Naive thymus-derived CD4-positive, alpha-beta T cell (primary cell): ENCODE results near the gene ADGRL3. TPM values are rescaled to one million over a fixed set of nuclear protein-coding genes. Genes with fewer than 3 reads are reported as not detected.

Experiments
- ATAC-seq: fragments of 150-1000 bp; cut with Tn5 transposase; 2 replicates; pipeline ENCODE4 v1.10.0; 2021; ENCODE audit warnings: mild to moderate bottlenecking, moderate library complexity
- CTCF ChIA-PET: fragments of 350-600 bp; sonication (Branson Sonifier 250); formaldehyde crosslinking; loops from one replicate; lab custom pipeline; 2021; ENCODE audit warnings: antibody characterized with exemption; lab: Charles Lee
- POLR2A ChIA-PET: fragments of 350-600 bp; sonication (Branson Sonifier 250); formaldehyde crosslinking; loops from one replicate; lab custom pipeline; 2021; ENCODE audit warnings: antibody characterized with exemption, inconsistent platforms; lab: Charles Lee
- DNase-seq, 9 donors: peaks; one replicate each; pipeline versions ENCODE4 v3.0.0 to v3.0.0-alpha.2; 2020 to 2022; ENCODE audit warnings: mixed read lengths in 1 of 9
- H3K27ac ChIP-seq: one replicate; pipeline ENCODE4 v1.7.0; 2013; ENCODE audit warnings: mild to moderate bottlenecking, low read depth, low read length, moderate library complexity
- H3K27me3 ChIP-seq, 2 donors: one replicate each; pipeline ENCODE4 v1.7.0; 2013; ENCODE audit warnings: low read length in 2 of 2, mild to moderate bottlenecking in 2 of 2, moderate library complexity in 2 of 2; ENCODE audit not compliant: control insufficient read depth in 2 of 2, insufficient read depth in 2 of 2
- H3K36me3 ChIP-seq, 3 experiments: 1 replicate in 2 of 3; 2 replicates in 1 of 3; pipeline ENCODE4 v1.7.0; 2013; ENCODE audit warnings: low read length in 3 of 3, mild to moderate bottlenecking in 3 of 3, moderate library complexity in 1 of 3; ENCODE audit not compliant: insufficient read depth in 3 of 3, control insufficient read depth in 2 of 3
- H3K4me1 ChIP-seq, 2 donors: one replicate each; pipeline ENCODE4 v1.7.0; 2013; ENCODE audit warnings: low read length in 2 of 2, mild to moderate bottlenecking in 2 of 2, moderate library complexity in 1 of 2; ENCODE audit not compliant: control insufficient read depth in 2 of 2, insufficient read depth in 2 of 2
- H3K4me3 ChIP-seq: 2 replicates; pipeline ENCODE4 v1.7.0; 2013; ENCODE audit warnings: mild to moderate bottlenecking, low read length
- H3K9me3 ChIP-seq, 3 experiments: 1 replicate in 2 of 3; 2 replicates in 1 of 3; pipeline ENCODE4 v1.7.0; 2013; ENCODE audit warnings: low read length in 3 of 3; ENCODE audit not compliant: control insufficient read depth in 2 of 3
- H3K27ac Mint-ChIP-seq, 9 donors: one replicate each; pipeline ENCODE4 v1.8.0; 2020 to 2022; ENCODE audit warnings: mixed read lengths in 9 of 9, mild to moderate bottlenecking in 8 of 9, moderate library complexity in 5 of 9, inconsistent platforms in 2 of 9
- H3K27me3 Mint-ChIP-seq, 5 donors: one replicate each; pipeline ENCODE4 v1.8.0; 2021 to 2022; ENCODE audit warnings: mixed read lengths in 5 of 5, mild to moderate bottlenecking in 1 of 5
- H3K36me3 Mint-ChIP-seq, 5 donors: one replicate each; pipeline ENCODE4 v1.8.0; 2020 to 2022; ENCODE audit warnings: mixed read lengths in 5 of 5, mild to moderate bottlenecking in 3 of 5, inconsistent platforms in 1 of 5
- H3K4me1 Mint-ChIP-seq, 7 donors: one replicate each; pipeline ENCODE4 v1.8.0; 2020 to 2022; ENCODE audit warnings: mixed read lengths in 7 of 7, mild to moderate bottlenecking in 3 of 7, inconsistent platforms in 1 of 7
- H3K4me3 Mint-ChIP-seq, 10 donors: one replicate each; pipeline ENCODE4 v1.8.0; 2020 to 2022; ENCODE audit warnings: mild to moderate bottlenecking in 10 of 10, mixed read lengths in 10 of 10, moderate library complexity in 6 of 10, inconsistent platforms in 2 of 10
- H3K9me3 Mint-ChIP-seq, 11 donors: one replicate each; pipeline ENCODE4 v1.8.0; 2020 to 2022; ENCODE audit warnings: mixed read lengths in 11 of 11, mild to moderate bottlenecking in 4 of 11, inconsistent platforms in 1 of 11, moderate library complexity in 1 of 11
- intact Hi-C, 2 donors: fragments of 100-400 bp; cut with micrococcal nuclease; formaldehyde crosslinking; loops; one replicate each; pipeline ENCODE4 v1.15.1; 2023
- polyA plus RNA-seq, 2 donors: library from polyadenylated mRNA; unstranded; fragments of 300-500 nt; fragmentation: Illumina TruSeq; gene quantifications; one replicate each; pipeline ENCODE4 v1.2.3, GENCODE V29; 2021
- total RNA-seq, 6 experiments: library from RNA in 5 of 6; stranded (reverse) in 5 of 6; gene quantifications; 1 replicate in 5 of 6; 2 replicates in 1 of 6; pipeline ENCODE4 v1.2.3 and lab custom pipeline; 2021 to 2026

ADGRL3 gene
- total and polyA plus RNA-seq, 7 experiments from 2014 or later, result not detected

DNA sequence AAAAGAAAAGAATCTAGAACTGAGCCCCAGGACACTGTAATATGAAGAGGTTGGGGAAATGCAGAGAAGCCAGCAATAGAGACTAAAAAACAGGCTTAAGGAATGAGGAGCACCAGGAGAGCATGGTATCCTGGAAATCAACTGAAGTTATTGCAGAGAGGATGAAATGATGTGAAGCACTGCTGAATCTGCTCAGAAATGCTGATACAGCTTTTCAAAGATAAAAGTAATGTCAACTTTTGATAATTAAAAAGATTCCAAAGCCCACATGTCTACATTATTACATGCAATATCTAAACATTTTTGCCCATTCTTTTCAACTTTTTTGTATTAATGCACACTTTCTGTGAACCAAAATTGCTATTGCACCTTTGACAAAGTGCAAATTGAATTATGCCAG, 718.4 kb downstream of the ADGRL3 start:
- H3K36me3 ChIP-seq, result no peaks in the 10 kb centered on the region
- H3K9me3 ChIP-seq, result peaks cover 0 to 4% (median 0%) of the 10 kb centered on the region in 3 experiments
- no peaks in the 10 kb centered on the region for H3K27me3 ChIP-seq
- no peaks in the 10 kb centered on the region for H3K4me1 ChIP-seq
- H3K27ac Mint-ChIP-seq, result no peak overlapping the region
- ATAC-seq, result no peak
- H3K27ac ChIP-seq, result no peak overlapping the region
- DNase-seq, result no peak
- intact Hi-C loops, result no loop called here
- peaks cover 0 to 14% (median 4%) of the 10 kb centered on the region in 11 donors for H3K9me3 Mint-ChIP-seq
- H3K27me3 Mint-ChIP-seq, result no peaks in the 10 kb centered on the region
- no peak overlapping the region for H3K4me3 ChIP-seq
- H3K4me1 Mint-ChIP-seq, result no peaks in the 10 kb centered on the region
- CTCF ChIA-PET, result no interaction called here
- H3K4me3 Mint-ChIP-seq, result no peak overlapping the region
- POLR2A ChIA-PET, result no interaction called here
- no peaks in the 10 kb centered on the region for H3K36me3 Mint-ChIP-seq

DNA sequence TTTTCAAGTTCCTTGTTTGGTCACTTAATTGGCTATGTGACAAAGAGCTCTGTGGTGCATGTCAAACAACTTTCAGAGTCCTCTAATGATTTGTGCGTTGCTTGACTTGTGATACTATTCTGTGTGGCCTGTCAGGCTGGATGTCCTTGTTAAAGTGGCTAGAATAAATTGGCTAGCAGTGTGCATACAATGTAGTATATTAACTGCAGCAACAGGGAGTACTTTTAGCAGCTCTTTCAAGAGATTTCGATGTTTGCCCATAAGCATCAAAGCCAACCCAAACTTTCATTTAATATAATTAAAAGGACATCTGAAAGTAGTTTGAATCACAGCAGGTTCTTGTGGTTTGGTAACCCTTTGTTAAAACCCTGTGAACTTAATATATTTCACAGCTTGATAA, 718.9 kb downstream of the ADGRL3 start:
- Histone ChIP-seq H3K9me3 (peaks cover 0 to 4% (median 0%) of the 10 kb centered on the region in 3 experiments), H3K4me3 (no peak overlapping the region), H3K4me1 (no peaks in the 10 kb centered on the region), H3K27me3 (no peaks in the 10 kb centered on the region), H3K27ac (no peak overlapping the region), H3K36me3 (no peaks in the 10 kb centered on the region)
- Mint-ChIP-seq H3K27ac (no peak overlapping the region), H3K4me3 (no peak overlapping the region), H3K9me3 (peaks cover 0 to 14% (median 4%) of the 10 kb centered on the region in 11 donors), H3K27me3 (no peaks in the 10 kb centered on the region), H3K36me3 (no peaks in the 10 kb centered on the region), H3K4me1 (no peaks in the 10 kb centered on the region)
- POLR2A ChIA-PET, result no interaction called here
- CTCF ChIA-PET, result no interaction called here
- no peak for DNase-seq
- intact Hi-C loops, result no loop called here
- ATAC-seq, result no peak

DNA sequence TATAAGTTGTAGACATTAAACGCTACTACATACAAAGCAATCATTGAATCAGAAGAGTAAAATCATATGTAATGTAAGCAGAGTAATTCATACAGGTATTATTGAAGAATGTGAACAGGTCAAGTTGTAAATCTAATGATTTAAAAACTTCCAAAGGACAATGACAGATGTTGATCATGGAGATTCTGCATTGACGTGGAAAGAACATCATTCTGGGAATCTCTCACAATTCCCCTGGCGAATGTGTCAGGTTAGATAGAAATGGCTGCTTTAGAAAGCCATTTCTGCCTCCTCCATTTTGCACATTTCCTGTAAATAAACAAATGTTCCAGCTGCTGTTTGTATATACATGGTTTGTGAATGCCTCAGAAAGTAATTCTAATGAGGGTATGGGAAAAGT, 719.4 kb downstream of the ADGRL3 start:
- intact Hi-C loops, result no loop called here
- Mint-ChIP-seq H3K4me1 (no peaks in the 10 kb centered on the region), H3K27ac (no peak overlapping the region), H3K36me3 (no peaks in the 10 kb centered on the region), H3K27me3 (no peaks in the 10 kb centered on the region), H3K4me3 (no peak overlapping the region), H3K9me3 (peaks cover 0 to 14% (median 4%) of the 10 kb centered on the region in 11 donors)
- Histone ChIP-seq H3K4me1 (no peaks in the 10 kb centered on the region), H3K36me3 (no peaks in the 10 kb centered on the region), H3K9me3 (peaks cover 0 to 4% (median 0%) of the 10 kb centered on the region in 3 experiments), H3K4me3 (no peak overlapping the region), H3K27me3 (no peaks in the 10 kb centered on the region), H3K27ac (no peak overlapping the region)
- DNase-seq, result no peak
- ChIA-PET CTCF (no interaction called here), POLR2A (no interaction called here)
- ATAC-seq, result no peak

DNA sequence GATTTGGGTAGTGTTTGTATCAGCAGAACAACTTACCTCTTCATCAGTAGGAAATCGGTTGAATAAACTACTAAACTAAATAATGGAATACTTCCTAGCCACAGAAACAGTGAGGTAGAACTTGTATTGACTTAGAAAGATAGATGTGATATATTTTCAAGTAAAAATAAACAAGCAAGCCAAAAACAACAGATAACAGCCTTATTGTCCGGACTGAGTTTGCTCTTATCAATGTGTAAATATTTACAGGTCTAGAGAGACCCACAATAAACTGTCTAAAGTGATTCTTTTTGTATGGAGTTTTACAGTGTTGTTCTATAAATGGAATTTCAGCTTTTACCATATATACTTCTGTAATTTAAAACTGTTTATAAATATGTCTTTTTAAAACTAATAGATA, 721.8 kb downstream of the ADGRL3 start:
- Histone ChIP-seq H3K4me3 (no peak overlapping the region), H3K27me3 (no peaks in the 10 kb centered on the region), H3K9me3 (peaks cover 0 to 7% (median 0%) of the 10 kb centered on the region in 3 experiments), H3K36me3 (no peaks in the 10 kb centered on the region), H3K27ac (no peak overlapping the region), H3K4me1 (no peaks in the 10 kb centered on the region)
- no peaks in the 10 kb centered on the region for H3K36me3 Mint-ChIP-seq
- no peak overlapping the region for H3K4me3 Mint-ChIP-seq
- H3K4me1 Mint-ChIP-seq, result no peaks in the 10 kb centered on the region
- ATAC-seq (no peak), DNase-seq (no peak)
- no peak overlapping the region for H3K27ac Mint-ChIP-seq
- POLR2A ChIA-PET, result no interaction called here
- intact Hi-C loops, result no loop called here
- peaks cover 0 to 17% (median 4%) of the 10 kb centered on the region in 11 donors for H3K9me3 Mint-ChIP-seq
- H3K27me3 Mint-ChIP-seq, result no peaks in the 10 kb centered on the region
- CTCF ChIA-PET, result no interaction called here

DNA sequence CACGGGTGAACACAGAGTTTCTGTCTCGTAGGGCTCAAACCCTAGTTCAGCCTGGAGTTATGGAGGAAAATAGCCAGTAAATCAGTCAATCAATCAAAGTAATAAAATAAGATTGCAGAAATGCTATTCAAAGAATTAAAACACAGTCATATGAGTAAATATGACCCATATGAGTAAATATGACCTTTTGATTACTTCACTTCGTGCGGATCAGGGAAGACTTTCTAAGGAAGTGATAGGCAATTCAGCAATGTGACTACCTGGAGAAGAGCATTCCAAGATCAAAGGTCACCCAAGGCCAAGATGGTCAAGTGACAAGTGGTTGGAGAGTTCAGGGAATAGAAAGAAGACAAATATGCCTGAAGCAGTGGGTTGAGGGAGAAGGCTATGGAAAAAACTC, 722.6 kb downstream of the ADGRL3 start:
- no peak overlapping the region for H3K27ac Mint-ChIP-seq
- ATAC-seq, result no peak
- H3K27me3 ChIP-seq, result no peaks in the 10 kb centered on the region
- POLR2A ChIA-PET, result no interaction called here
- H3K4me3 ChIP-seq, result no peak overlapping the region
- no peaks in the 10 kb centered on the region for H3K27me3 Mint-ChIP-seq
- peaks cover 0 to 13% (median 3%) of the 10 kb centered on the region in 11 donors for H3K9me3 Mint-ChIP-seq
- intact Hi-C loops, result no loop called here
- H3K27ac ChIP-seq, result no peak overlapping the region
- CTCF ChIA-PET, result no interaction called here
- no peaks in the 10 kb centered on the region for H3K36me3 Mint-ChIP-seq
- no peaks in the 10 kb centered on the region for H3K36me3 ChIP-seq
- H3K4me1 ChIP-seq, result no peaks in the 10 kb centered on the region
- H3K9me3 ChIP-seq, result peaks cover 0 to 3% (median 0%) of the 10 kb centered on the region in 3 experiments
- DNase-seq, result no peak
- no peak overlapping the region for H3K4me3 Mint-ChIP-seq
- H3K4me1 Mint-ChIP-seq, result no peaks in the 10 kb centered on the region

DNA sequence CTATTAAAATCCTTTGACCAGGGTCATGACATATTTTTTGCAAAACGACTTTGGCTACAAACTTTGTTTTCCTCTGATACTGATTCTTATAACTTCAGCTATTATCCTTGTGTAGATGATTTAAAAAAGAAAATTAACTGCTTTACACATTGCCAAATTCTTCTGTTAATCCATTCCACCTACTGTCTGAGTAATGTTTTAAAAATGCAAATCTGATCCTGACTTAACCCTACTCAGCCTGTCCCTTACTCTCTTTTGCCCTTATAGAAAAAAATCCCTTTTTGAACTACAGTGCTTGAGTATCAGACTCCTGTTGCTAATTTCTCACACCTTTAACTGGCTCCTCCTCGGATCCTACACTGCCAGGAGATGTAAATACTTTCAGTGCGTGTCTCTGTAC, 723.1 kb downstream of the ADGRL3 start:
- intact Hi-C loops, result no loop called here
- no peaks in the 10 kb centered on the region for H3K4me1 Mint-ChIP-seq
- POLR2A ChIA-PET, result no interaction called here

DNA sequence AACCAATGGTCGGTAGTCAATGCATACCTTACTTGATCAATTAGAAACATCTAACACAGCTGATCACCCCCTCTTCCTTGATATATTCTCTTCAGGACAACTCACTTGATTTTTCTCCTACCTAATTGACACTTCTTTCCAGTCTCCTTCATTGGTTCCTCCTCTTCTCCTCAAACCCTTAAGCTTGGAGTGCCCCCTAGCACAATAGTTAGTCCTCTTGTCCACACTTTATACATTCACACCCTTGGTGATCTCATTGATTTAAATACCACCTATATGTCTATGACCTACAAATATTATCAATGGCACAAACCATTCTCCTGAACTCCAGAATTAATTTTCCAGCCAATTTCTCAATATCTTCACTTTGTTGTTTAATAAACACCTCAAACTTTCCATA, 724.0 kb downstream of the ADGRL3 start:
- no peaks in the 10 kb centered on the region for H3K27me3 ChIP-seq
- H3K36me3 ChIP-seq, result no peaks in the 10 kb centered on the region
- H3K9me3 ChIP-seq, result peaks cover 0 to 3% (median 0%) of the 10 kb centered on the region in 3 experiments
- POLR2A ChIA-PET, result no interaction called here
- H3K27me3 Mint-ChIP-seq, result no peaks in the 10 kb centered on the region
- H3K9me3 Mint-ChIP-seq, result peaks cover 0 to 4% (median 2%) of the 10 kb centered on the region in 11 donors
- no peak overlapping the region for H3K27ac ChIP-seq
- H3K36me3 Mint-ChIP-seq, result no peaks in the 10 kb centered on the region
- intact Hi-C loops, result no loop called here
- H3K4me3 Mint-ChIP-seq, result no peak overlapping the region
- no peak for DNase-seq
- H3K4me1 ChIP-seq, result no peaks in the 10 kb centered on the region
- no peak overlapping the region for H3K4me3 ChIP-seq
- no peak overlapping the region for H3K27ac Mint-ChIP-seq
- no peak for ATAC-seq
- no peaks in the 10 kb centered on the region for H3K4me1 Mint-ChIP-seq
- CTCF ChIA-PET, result no interaction called here

More for the DNA sequence above, 723.1 kb downstream of the ADGRL3 start:
- CTCF ChIA-PET, result no interaction called here
- Histone ChIP-seq H3K4me3 (no peak overlapping the region), H3K27me3 (no peaks in the 10 kb centered on the region), H3K9me3 (peaks cover 0 to 3% (median 0%) of the 10 kb centered on the region in 3 experiments), H3K27ac (no peak overlapping the region), H3K36me3 (no peaks in the 10 kb centered on the region), H3K4me1 (no peaks in the 10 kb centered on the region)
- no peak for ATAC-seq
- DNase-seq, result no peak
- Mint-ChIP-seq H3K27ac (no peak overlapping the region), H3K9me3 (peaks cover 0 to 9% (median 2%) of the 10 kb centered on the region in 11 donors), H3K36me3 (no peaks in the 10 kb centered on the region), H3K27me3 (no peaks in the 10 kb centered on the region), H3K4me3 (no peak overlapping the region)
